ENCODE data around the gene CPB2.

DNA sequence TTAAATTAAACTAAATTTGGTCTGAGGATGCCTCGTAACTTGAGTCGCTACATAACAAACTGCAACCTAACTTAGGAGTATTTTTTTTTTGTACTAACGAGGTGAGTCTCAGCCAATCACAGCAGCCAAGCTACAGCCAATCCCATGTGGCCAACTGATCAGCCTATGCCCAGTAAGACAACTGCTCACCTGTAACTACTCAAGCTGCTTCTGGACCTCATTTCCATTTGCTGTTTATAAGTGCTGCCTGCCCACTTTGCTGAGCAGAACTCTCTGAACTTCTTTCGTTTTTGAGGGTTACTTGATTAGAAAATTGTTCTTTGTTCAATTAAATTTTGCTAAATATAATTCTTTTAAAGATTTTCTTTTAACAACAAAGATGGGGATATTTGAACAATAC is 3.8 kb downstream of the CPB2 start:
- no peak for TF ChIP-seq CTCF (IDR thresholded peaks at IDR 0.05)
- no peak for TF ChIP-seq POLR2A (IDR thresholded peaks at IDR 0.05)
